H1 (cell line): ENCODE data around the gene IRGC. TPM values are rescaled to one million over a fixed set of nuclear protein-coding genes. Genes with fewer than 3 reads are reported as not detected.

ENCODE experiments used
- CHD2 ChIP-seq: IDR thresholded peaks from 2 replicates; pipeline ENCODE4 v1.6.1; 2012; ENCODE audit warnings: low read length, improper control_type of control experiment
- PHF8 ChIP-seq: fragments of 200-600 bp; sonication (generic); conservative IDR thresholded peaks from 2 replicates; pipeline ENCODE4 v1.7.1; 2012; ENCODE audit warnings: low read depth, mild to moderate bottlenecking, inconsistent platforms, low read length, moderate library complexity
- POLR2A ChIP-seq, 2 experiments: IDR thresholded peaks; 1 replicate in 1 of 2; 2 replicates in 1 of 2; pipeline ENCODE4 v1.6.1; 2011; ENCODE audit warnings: low read depth in 2 of 2, low read length in 2 of 2, mild to moderate bottlenecking in 2 of 2; ENCODE audit errors: control extremely low read depth in 1 of 2
- RFX5 ChIP-seq: IDR thresholded peaks from 2 replicates; pipeline ENCODE4 v1.6.1; 2011; ENCODE audit warnings: low read depth, low read length, improper control_type of control experiment, borderline replicate concordance
- SAP30 ChIP-seq: fragments of 300-600 bp; sonication (generic); IDR thresholded peaks from 2 replicates; pipeline ENCODE4 v1.7.1; 2012; ENCODE audit warnings: low read length, moderate library complexity, mild to moderate bottlenecking, inconsistent platforms; ENCODE audit not compliant: insufficient read depth, insufficient replicate concordance
- SP1 ChIP-seq: IDR thresholded peaks from 2 replicates; pipeline ENCODE4 v1.6.1; 2011; ENCODE audit warnings: low read depth, low read length
- polyA plus RNA-seq, 7 experiments: library from polyadenylated mRNA; depleted of rRNA in 3 of 7; stranded (reverse) in 5 of 7; unstranded in 2 of 7; fragments of >200 nt in 5 of 7; fragments of 200-250 nt in 2 of 7; gene quantifications; 1 replicate in 5 of 7; 2 replicates in 1 of 7; 4 replicates in 1 of 7; pipeline versions ENCODE4 v1.2.1 to v1.2.3, GENCODE V29; 2011 to 2013; ENCODE audit warnings: missing spikeins in 2 of 7, mixed read lengths in 2 of 7
- total RNA-seq: library from RNA; stranded (reverse); fragmentation: NEBNext Ultra II Directional; extraction: Animal tissue kit (Norgen Biotek cat#: 25700); gene quantifications from 2 replicates; pipeline ENCODE4 v1.2.1, GENCODE V29; 2021
- TF ChIP-seq, protein P1 (sequence below): IDR thresholded peaks from 2 replicates; pipeline ENCODE4 v1.6.1; 2011; ENCODE audit warnings: low read depth, mild to moderate bottlenecking, low read length; ENCODE audit not compliant: insufficient read depth

Gene IRGC
- total and polyA plus RNA-seq, 2 of the 8 experiments (the other 6 are each of a cell fraction or from before 2014, with no cell fraction given), result not detected

DNA sequence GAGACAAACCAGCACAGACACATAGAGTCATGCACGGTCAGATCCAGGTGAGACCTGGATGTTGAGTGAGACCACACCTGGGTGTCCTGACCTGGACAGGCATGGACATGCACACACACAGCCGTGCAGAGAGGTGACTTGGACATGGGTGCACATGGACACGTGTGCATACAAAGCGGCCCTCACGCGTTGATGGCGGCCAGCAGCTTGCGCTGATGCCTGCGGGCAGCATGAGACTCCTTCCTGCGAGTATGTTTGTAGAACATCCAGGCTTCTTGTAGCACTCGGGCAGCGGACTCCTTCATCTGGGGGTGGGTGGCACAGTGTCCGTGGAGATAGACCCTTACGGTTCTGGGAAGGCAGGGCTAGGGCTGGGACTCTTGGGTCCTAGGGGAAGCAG is 53.4 kb downstream of the IRGC start (continued):
- TF ChIP-seq, protein P1, sequence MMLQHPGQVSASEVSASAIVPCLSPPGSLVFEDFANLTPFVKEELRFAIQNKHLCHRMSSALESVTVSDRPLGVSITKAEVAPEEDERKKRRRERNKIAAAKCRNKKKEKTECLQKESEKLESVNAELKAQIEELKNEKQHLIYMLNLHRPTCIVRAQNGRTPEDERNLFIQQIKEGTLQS, result no peak
- TF ChIP-seq POLR2A (IDR thresholded peaks at IDR 0.05; ENCODE audit: control extremely low read depth in 1 of 2, low read depth in 2 of 2, low read length in 2 of 2), result no peak
- TF ChIP-seq SP1, result no peak
- TF ChIP-seq SAP30, result no peak
- no peak for TF ChIP-seq PHF8
- no peak for TF ChIP-seq CHD2
- TF ChIP-seq RFX5, result no peak

Other genes with a start within 250 kb of the IRGC start
- 7.5 and 8.5 TPM in 2 replicates for gene PHLDB3, start 211.3 kb upstream of the IRGC start, total RNA-seq
- 4.0 and 6.5 TPM in 2 replicates for gene PHLDB3, start 211.3 kb upstream of the IRGC start, polyA plus RNA-seq (2011; rRNA removed)
- gene ETHE1, start 188.9 kb upstream of the IRGC start, total RNA-seq, result 18.6 and 19.9 TPM in 2 replicates
- gene ETHE1, start 188.9 kb upstream of the IRGC start, polyA plus RNA-seq (2011; rRNA removed), result 92.7 and 96.0 TPM in 2 replicates
- not detected in 2 replicates for gene ZNF575, start 182.9 kb upstream of the IRGC start, total RNA-seq
- gene ZNF575, start 182.9 kb upstream of the IRGC start, polyA plus RNA-seq (2011; rRNA removed), result 0.05 and 0.16 TPM in 2 replicates
- 42.5 and 48.5 TPM in 2 replicates for gene XRCC1, start 140.5 kb upstream of the IRGC start, total RNA-seq
- gene XRCC1, start 140.5 kb upstream of the IRGC start, polyA plus RNA-seq (2011; rRNA removed), result 44.4 and 57.9 TPM in 2 replicates
- 7.5 and 9.2 TPM in 2 replicates for gene PINLYP, start 140.3 kb upstream of the IRGC start, total RNA-seq
- 27.1 and 31.3 TPM in 2 replicates for gene PINLYP, start 140.3 kb upstream of the IRGC start, polyA plus RNA-seq (2011; rRNA removed)
- gene IRGQ, start 119.9 kb upstream of the IRGC start, total RNA-seq, result 39.9 and 42.9 TPM in 2 replicates
- 10.5 and 16.0 TPM in 2 replicates for gene IRGQ, start 119.9 kb upstream of the IRGC start, polyA plus RNA-seq (2011; rRNA removed)
- 13.6 and 14.7 TPM in 2 replicates for gene ZNF576, start 119.5 kb upstream of the IRGC start, total RNA-seq
- 32.4 and 35.9 TPM in 2 replicates for gene ZNF576, start 119.5 kb upstream of the IRGC start, polyA plus RNA-seq (2011; rRNA removed)
- 0.11 and 0.25 TPM in 2 replicates for gene SRRM5, start 104.0 kb upstream of the IRGC start, total RNA-seq
- 0.06 and 0.16 TPM in 2 replicates for gene SRRM5, start 104.0 kb upstream of the IRGC start, polyA plus RNA-seq (2011; rRNA removed)
- 16.7 and 19.5 TPM in 2 replicates for gene ZNF428, start 96.4 kb upstream of the IRGC start, total RNA-seq
- gene ZNF428, start 96.4 kb upstream of the IRGC start, polyA plus RNA-seq (2011; rRNA removed), result 7.8 and 15.5 TPM in 2 replicates
- gene CADM4, start 76.2 kb upstream of the IRGC start, total RNA-seq, result 23.1 and 25.0 TPM in 2 replicates
- 13.5 and 20.7 TPM in 2 replicates for gene CADM4, start 76.2 kb upstream of the IRGC start, polyA plus RNA-seq (2011; rRNA removed)
- 22.9 and 23.0 TPM in 2 replicates for gene PLAUR, start 45.9 kb upstream of the IRGC start, total RNA-seq
- gene PLAUR, start 45.9 kb upstream of the IRGC start, polyA plus RNA-seq (2011; rRNA removed), result 23.4 and 29.8 TPM in 2 replicates
- gene SMG9, start 38.9 kb downstream of the IRGC start, total RNA-seq, result 28.7 and 34.0 TPM in 2 replicates
- gene SMG9, start 38.9 kb downstream of the IRGC start, polyA plus RNA-seq (2011; rRNA removed), result 20.4 and 25.6 TPM in 2 replicates
- gene KCNN4, start 64.9 kb downstream of the IRGC start, total RNA-seq, result 0.78 and 1.0 TPM in 2 replicates
- 1.5 and 2.0 TPM in 2 replicates for gene KCNN4, start 64.9 kb downstream of the IRGC start, polyA plus RNA-seq (2011; rRNA removed)
- gene LYPD5, start 86.4 kb downstream of the IRGC start, total RNA-seq, result 0.59 and 0.74 TPM in 2 replicates
- gene LYPD5, start 86.4 kb downstream of the IRGC start, polyA plus RNA-seq (2011; rRNA removed), result 4.3 TPM in 2 replicates
- gene ZNF283, start 111.2 kb downstream of the IRGC start, total RNA-seq, result 3.6 and 4.3 TPM in 2 replicates
- gene ZNF283, start 111.2 kb downstream of the IRGC start, polyA plus RNA-seq (2011; rRNA removed), result 1.1 and 1.6 TPM in 2 replicates
- gene ZNF404, start 167.9 kb downstream of the IRGC start, total RNA-seq, result 3.0 and 4.0 TPM in 2 replicates
- 0.41 and 0.60 TPM in 2 replicates for gene ZNF404, start 167.9 kb downstream of the IRGC start, polyA plus RNA-seq (2011; rRNA removed)
- 13.1 and 16.2 TPM in 2 replicates for gene ZNF45, start 219.2 kb downstream of the IRGC start, total RNA-seq
- 4.6 and 4.8 TPM in 2 replicates for gene ZNF45, start 219.2 kb downstream of the IRGC start, polyA plus RNA-seq (2011; rRNA removed)
- 8.4 and 8.9 TPM in 2 replicates for gene ZNF221, start 235.2 kb downstream of the IRGC start, total RNA-seq
- gene ZNF221, start 235.2 kb downstream of the IRGC start, polyA plus RNA-seq (2011; rRNA removed), result 0.50 and 0.60 TPM in 2 replicates